B cell (primary cell): Measurements from ENCODE around the gene GPR4. TPM values are rescaled to one million over a fixed set of nuclear protein-coding genes. Genes with fewer than 3 reads are reported as not detected.

Experiments used
- ATAC-seq: fragments of 200-7000 bp; cut with Tn5 transposase; one replicate; pipeline ENCODE4 v1.10.0; 2021; ENCODE audit warnings: low read depth, mild to moderate bottlenecking, moderate number of reproducible peaks, moderate library complexity
- CTCF ChIA-PET: fragments of 350-600 bp; sonication (Branson Sonifier 250); formaldehyde crosslinking; loops from one replicate; lab custom pipeline; 2021; ENCODE audit warnings: antibody characterized with exemption, inconsistent platforms; lab: Charles Lee
- POLR2A ChIA-PET: fragments of 350-600 bp; sonication (Branson Sonifier 250); formaldehyde crosslinking; loops from one replicate; lab custom pipeline; 2021; ENCODE audit warnings: antibody characterized with exemption; lab: Charles Lee
- DNase-seq: peaks from one replicate; pipeline ENCODE4 v3.0.0; 2013
- H2AFZ ChIP-seq: 2 replicates; pipeline ENCODE4 v1.6.1; 2012; ENCODE audit warnings: mild to moderate bottlenecking, low read depth, low read length; ENCODE audit not compliant: insufficient read depth, poor library complexity, severe bottlenecking
- H3K27ac ChIP-seq, 2 donors: 1 replicate in 1 of 2; 2 replicates in 1 of 2; pipeline ENCODE4 v1.5.1; 2012 to 2013; ENCODE audit warnings: low read length in 2 of 2, mild to moderate bottlenecking in 2 of 2, moderate library complexity in 1 of 2
- H3K27me3 ChIP-seq, 4 experiments: fragments of 200-600 bp in 1 of 4; sonication (generic) in 1 of 4; replicated peaks in 1 of 4; 1 replicate in 2 of 4; 2 replicates in 2 of 4; pipeline versions ENCODE4 v1.6.1 to v1.7.0; 2013 to 2016; ENCODE audit warnings: low read length in 3 of 4, mild to moderate bottlenecking in 2 of 4, mixed read lengths in 1 of 4, moderate library complexity in 1 of 4; ENCODE audit not compliant: insufficient read depth in 4 of 4, control insufficient read depth in 3 of 4; ENCODE audit errors: control extremely low read depth in 1 of 4
- H3K36me3 ChIP-seq, 2 experiments: replicated peaks in 1 of 2; 1 replicate in 1 of 2; 2 replicates in 1 of 2; pipeline versions ENCODE4 v1.6.1 to v1.7.1; 2013; ENCODE audit warnings: low read length in 1 of 2; ENCODE audit not compliant: insufficient read depth in 2 of 2, control insufficient read depth in 1 of 2; ENCODE audit errors: control extremely low read depth in 1 of 2, extremely low read depth in 1 of 2
- H3K4me1 ChIP-seq, 2 donors: fragments of 200-600 bp in 1 of 2; sonication (generic) in 1 of 2; 1 replicate in 1 of 2; 2 replicates in 1 of 2; pipeline versions ENCODE4 v1.5.1 to v1.6.1; 2013 to 2017; ENCODE audit warnings: low read length in 2 of 2; ENCODE audit not compliant: control insufficient read depth in 2 of 2, insufficient read depth in 2 of 2
- H3K4me2 ChIP-seq: replicated peaks from 2 replicates; pipeline ENCODE3; 2012; ENCODE audit warnings: mild to moderate bottlenecking, low read depth, low read length; ENCODE audit not compliant: poor library complexity, severe bottlenecking
- H3K4me3 ChIP-seq, 5 experiments: fragments of 200-600 bp in 1 of 5; sonication (generic) in 1 of 5; 1 replicate in 3 of 5; 2 replicates in 2 of 5; pipeline versions ENCODE4 v1.5.1 to v1.7.0; 2011 to 2016; ENCODE audit warnings: low read length in 4 of 5, mild to moderate bottlenecking in 4 of 5, low read depth in 2 of 5, control low read depth in 1 of 5, moderate library complexity in 1 of 5; ENCODE audit not compliant: insufficient read depth in 1 of 5; ENCODE audit errors: control extremely low read depth in 1 of 5, extremely low read depth in 1 of 5
- H3K79me2 ChIP-seq: fragments of 200-600 bp; sonication (generic); one replicate; pipeline ENCODE4 v1.6.0; 2016; ENCODE audit warnings: low read length; ENCODE audit not compliant: control insufficient read depth, insufficient read depth
- H3K9ac ChIP-seq: fragments of 200-600 bp; sonication (generic); 2 replicates; pipeline ENCODE4 v1.6.1; 2017; ENCODE audit warnings: mild to moderate bottlenecking, low read length, moderate library complexity
- H3K9me3 ChIP-seq, 3 donors: one replicate each; pipeline versions ENCODE4 v1.6.1 to v1.7.1; 2013; ENCODE audit warnings: low read length in 2 of 3; ENCODE audit not compliant: control insufficient read depth in 2 of 3, insufficient read depth in 1 of 3; ENCODE audit errors: control extremely low read depth in 1 of 3
- H4K20me1 ChIP-seq: 2 replicates; pipeline ENCODE4 v1.6.0; 2012; ENCODE audit warnings: mild to moderate bottlenecking, low read length; ENCODE audit not compliant: insufficient read depth, control insufficient read depth, poor library complexity, severe bottlenecking
- H3K27ac Mint-ChIP-seq: one replicate; pipeline ENCODE4 v1.8.0; 2021; ENCODE audit warnings: mixed read lengths
- H3K27me3 Mint-ChIP-seq: one replicate; pipeline ENCODE4 v1.8.0; 2021; ENCODE audit warnings: mixed read lengths
- H3K4me1 Mint-ChIP-seq: one replicate; pipeline ENCODE4 v1.8.0; 2021; ENCODE audit warnings: mixed read lengths
- H3K4me3 Mint-ChIP-seq: one replicate; pipeline ENCODE4 v1.8.0; 2021; ENCODE audit warnings: mixed read lengths
- H3K9me3 Mint-ChIP-seq: one replicate; pipeline ENCODE4 v1.8.0; 2022; ENCODE audit warnings: mixed read lengths; ENCODE audit not compliant: insufficient read depth
- CTCF ChIP-seq: fragments of 200-600 bp; IDR thresholded peaks from one replicate; pipeline ENCODE4 v1.8.0; 2022; ENCODE audit warnings: antibody characterized with exemption, mild to moderate bottlenecking
- EZH2 ChIP-seq: IDR thresholded peaks from 2 replicates; pipeline ENCODE4 v1.6.1; 2012; ENCODE audit warnings: borderline replicate concordance, low read depth, mild to moderate bottlenecking, moderate library complexity, low read length; ENCODE audit not compliant: insufficient read depth, poor library complexity, severe bottlenecking
- WGBS: methylation state at CpG from one replicate; pipeline ENCODE4 v1.1.5; 2013; ENCODE audit warnings: missing lambda C conversion rate; ENCODE audit not compliant: insufficient coverage; 5-methylcytosine and 5-hydroxymethylcytosine counted together
- intact Hi-C: fragments of 100-400 bp; cut with micrococcal nuclease; formaldehyde crosslinking; loops from one replicate; pipeline ENCODE4 v1.10.0; 2022
- polyA plus RNA-seq: library from polyadenylated mRNA; depleted of rRNA; stranded (reverse); fragments of >200 nt; gene quantifications from 2 replicates; pipeline ENCODE4 v1.2.3, GENCODE V29; 2012
- total RNA-seq, 2 donors: library from RNA; stranded (reverse); fragments of 120-200 nt in 1 of 2; gene quantifications; 1 replicate in 1 of 2; 2 replicates in 1 of 2; pipeline versions ENCODE4 v1.2.3 to v1.2.4, GENCODE V29; 2013 to 2022

Gene GPR4
- total and polyA plus RNA-seq, 2 donors (not counting 1 experiment from before 2014, with no cell fraction given): not detected

DNA sequence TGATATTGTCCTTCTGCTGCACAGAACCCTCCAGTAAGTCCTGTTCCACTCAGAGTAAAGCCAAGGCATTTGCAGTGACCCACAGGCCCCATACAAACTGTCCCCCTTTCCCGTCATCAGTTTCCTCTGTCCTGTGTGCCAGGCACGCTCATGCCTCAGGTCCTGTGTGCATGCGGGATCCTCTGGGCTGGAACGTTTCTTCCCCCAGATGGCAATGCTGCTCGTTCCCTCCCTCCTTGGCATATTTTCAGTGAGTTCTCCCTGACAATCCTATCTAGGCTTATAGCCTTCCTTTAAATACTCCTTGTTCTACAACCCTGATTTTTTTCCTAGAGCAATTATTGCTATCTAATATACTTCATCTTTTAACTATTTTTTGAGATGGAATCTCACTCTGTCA is 23.2 kb downstream of the GPR4 start:
- Histone ChIP-seq H3K9ac (no peak overlapping the region), H3K36me3 (no peaks in the 10 kb centered on the region), H4K20me1 (no peaks in the 10 kb centered on the region), H3K4me2 (no peak overlapping the region), H3K79me2 (peaks cover 53% of the 10 kb centered on the region), H3K4me3 (no peak overlapping the region), H3K27me3 (no peaks in the 10 kb centered on the region), H3K4me1 (peaks cover 3 to 6% of the 10 kb centered on the region in 2 donors), H2AFZ (no peak overlapping the region), H3K27ac (no peak overlapping the region), H3K9me3 (no peaks in the 10 kb centered on the region)
- Mint-ChIP-seq H3K4me3 (no peak overlapping the region), H3K27me3 (no peaks in the 10 kb centered on the region), H3K9me3 (no peaks in the 10 kb centered on the region), H3K4me1 (peaks cover 10% of the 10 kb centered on the region), H3K27ac (no peak overlapping the region)
- CTCF ChIA-PET: no interaction called here
- POLR2A ChIA-PET: no interaction called here
- WGBS: 97% methylated on average over 5 of the region's 5 CpGs
- no peak for TF ChIP-seq CTCF
- no peak for TF ChIP-seq EZH2
- DNase-seq (no peak), ATAC-seq (no peak)
- intact Hi-C loops: no loop called here

- TF ChIP-seq CTCF (no peak), EZH2 (no peak)
- H3K36me3 ChIP-seq: no peaks in the 10 kb centered on the region
- no peaks in the 10 kb centered on the region for H3K9me3 Mint-ChIP-seq
- H3K4me1 Mint-ChIP-seq: peaks cover 3% of the 10 kb centered on the region
- H3K4me1 ChIP-seq: no peaks in the 10 kb centered on the region
- H3K27ac ChIP-seq: no peak overlapping the region
- H3K4me3 ChIP-seq: no peak overlapping the region
- DNase-seq (no peak), ATAC-seq (no peak)
- intact Hi-C loops: no loop called here
- H3K4me3 Mint-ChIP-seq: no peak overlapping the region
- no peaks in the 10 kb centered on the region for H3K27me3 Mint-ChIP-seq
- H2AFZ ChIP-seq: no peak overlapping the region
- H3K9ac ChIP-seq: no peak overlapping the region
- H3K27ac Mint-ChIP-seq: no peak overlapping the region
- H4K20me1 ChIP-seq: no peaks in the 10 kb centered on the region
- H3K4me2 ChIP-seq: no peak overlapping the region
- CTCF ChIA-PET: interaction anchor here (0.5 to 1.3 kb wide), 3 partner anchors 88 to 232 kb away, joined by 3 to 4 read pairs (median 4); no protein-coding TSS in a partner anchor
- peaks cover 51% of the 10 kb centered on the region for H3K79me2 ChIP-seq
- POLR2A ChIA-PET: interaction anchor here (0.5 kb wide), 1 partner anchor 19 kb away, joined by 3 read pairs; no protein-coding TSS in a partner anchor
- H3K9me3 ChIP-seq: no peaks in the 10 kb centered on the region
- H3K27me3 ChIP-seq: no peaks in the 10 kb centered on the region
- WGBS: 78% methylated on average over 8 of the region's 11 CpGs
Observed at GRCh38 chr19:45577111-45577905, 24.7 kb downstream of the GPR4 start.
